ENCODE data around the gene DPY19L2.
"Not testable (repeated sequence)": the region's sequence is repeated elsewhere in the genome, so short reads cannot be mapped to it uniquely, and the experiment has no call there.

DPY19L2 gene

GRCh38 chr12:63668028-63668799 is at the start of gene DPY19L2:
Gene DPY19L2, minus strand, starts transcription at chr12:63668493. Its CDS starts 100 bp downstream, at chr12:63668393.
- peak; percentile 53 for DNase-seq

GRCh38 chr12:63716891-63717290 is 48.6 kb upstream of the DPY19L2 start:
- not testable (repeated sequence) for DNase-seq

GRCh38 chr12:63715107-63715625 is 46.9 kb upstream of the DPY19L2 start:
- not testable (repeated sequence) for DNase-seq

GRCh38 chr12:63714409-63714808 is 46.1 kb upstream of the DPY19L2 start:
- DNase-seq: not testable (repeated sequence)

GRCh38 chr12:63713681-63714075 is 45.4 kb upstream of the DPY19L2 start:
- not testable (repeated sequence) for DNase-seq

- not testable (repeated sequence) for DNase-seq
Measured at GRCh38 chr12:63712979-63713680, 44.8 kb upstream of the DPY19L2 start.

- not testable (repeated sequence) for DNase-seq
Measured at GRCh38 chr12:63712376-63712974, 44.2 kb upstream of the DPY19L2 start.

- DNase-seq: not testable (repeated sequence)
Measured at GRCh38 chr12:63711339-63711738, 43.0 kb upstream of the DPY19L2 start.

- no peak for DNase-seq
Measured at GRCh38 chr12:63706336-63706735, 38.0 kb upstream of the DPY19L2 start.

GRCh38 chr12:63699678-63700382 is 31.5 kb upstream of the DPY19L2 start:
- not testable (repeated sequence) for DNase-seq

- not testable (repeated sequence) for DNase-seq
Measured at GRCh38 chr12:63699011-63699410, 30.7 kb upstream of the DPY19L2 start.

- not testable (repeated sequence) for DNase-seq
Measured at GRCh38 chr12:63690837-63691236, 22.5 kb upstream of the DPY19L2 start.

GRCh38 chr12:63689141-63689540 is 20.8 kb upstream of the DPY19L2 start:
- DNase-seq: not testable (repeated sequence)

- DNase-seq: not testable (repeated sequence)
Measured at GRCh38 chr12:63686623-63687022, 18.3 kb upstream of the DPY19L2 start.

- not testable (repeated sequence) for DNase-seq
Measured at GRCh38 chr12:63685789-63686188, 17.5 kb upstream of the DPY19L2 start.

GRCh38 chr12:63682617-63683016 is 14.3 kb upstream of the DPY19L2 start:
- DNase-seq: not testable (repeated sequence)

- not testable (repeated sequence) for DNase-seq
Measured at GRCh38 chr12:63680758-63681157, 12.5 kb upstream of the DPY19L2 start.

- DNase-seq: not testable (repeated sequence)
Measured at GRCh38 chr12:63672550-63672949, 4.3 kb upstream of the DPY19L2 start.

- DNase-seq: not testable (repeated sequence)
Measured at GRCh38 chr12:63669936-63670335, 1.6 kb upstream of the DPY19L2 start.

- DNase-seq: not testable (repeated sequence)
Measured at GRCh38 chr12:63669427-63669826, 1.1 kb upstream of the DPY19L2 start.

GRCh38 chr12:63668800-63669365 is 590 bp upstream of the DPY19L2 start:
- not testable (repeated sequence) for DNase-seq

- DNase-seq: not testable (repeated sequence)
Measured at GRCh38 chr12:63663005-63663404, 5.3 kb downstream of the DPY19L2 start.
